GM19351 (cell line): Measurements from ENCODE around the gene DPH7.
"Not testable (repeated sequence)": the region's sequence is repeated elsewhere in the genome, so short reads cannot be mapped to it uniquely, and the experiment has no call there.

Source experiments
- ATAC-seq: cut with Tn5 transposase; IDR thresholded peaks from one replicate; pipeline ENCODE4 v1.9.1; 2021; ENCODE audit warnings: mild to moderate bottlenecking, moderate library complexity; ENCODE audit not compliant: unreplicated experiment

The DPH7 gene

DNA sequence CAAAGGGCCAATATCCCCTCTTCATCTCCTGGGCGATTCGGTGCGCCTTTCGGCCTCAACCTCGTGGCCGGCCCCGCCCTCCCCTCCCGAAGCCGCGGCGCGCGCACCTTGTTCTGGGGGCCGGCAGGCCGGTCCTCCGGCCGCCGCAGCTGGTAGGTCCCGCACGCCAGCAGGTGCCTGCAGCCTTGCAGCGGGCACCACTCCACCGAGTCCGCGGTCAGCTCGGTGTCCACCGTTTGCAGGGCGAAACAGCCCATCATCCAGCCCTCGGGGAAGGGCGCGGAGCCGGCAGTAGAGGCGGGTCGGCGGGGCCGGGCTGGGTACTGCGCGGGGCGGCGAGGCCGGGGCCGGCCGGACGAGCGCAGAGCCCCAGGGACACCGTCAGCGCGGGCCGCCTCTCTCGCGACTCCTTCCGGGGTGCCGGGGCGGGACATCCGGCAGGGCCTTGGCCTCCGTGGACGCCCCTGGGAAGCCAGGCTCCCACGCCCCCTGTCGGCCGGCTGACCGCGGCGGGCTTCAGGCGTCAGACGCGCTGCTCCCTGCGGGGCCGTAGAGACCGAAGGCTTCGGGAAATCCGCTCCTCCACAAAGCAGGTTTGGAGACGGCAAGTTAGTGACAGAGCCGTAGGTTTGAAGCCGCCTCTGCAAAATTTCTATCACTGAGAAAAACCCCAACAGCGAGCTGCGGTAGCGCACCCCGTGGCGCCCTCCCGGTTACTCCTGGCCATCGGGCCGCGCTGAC, at the start of gene DPH7:
Gene DPH7, minus strand, starts transcription at position 408 of the 741 bp plus-strand sequence. Its CDS starts 148 bp downstream, at position 260.
- peak; percentile 93 for ATAC-seq

DNA sequence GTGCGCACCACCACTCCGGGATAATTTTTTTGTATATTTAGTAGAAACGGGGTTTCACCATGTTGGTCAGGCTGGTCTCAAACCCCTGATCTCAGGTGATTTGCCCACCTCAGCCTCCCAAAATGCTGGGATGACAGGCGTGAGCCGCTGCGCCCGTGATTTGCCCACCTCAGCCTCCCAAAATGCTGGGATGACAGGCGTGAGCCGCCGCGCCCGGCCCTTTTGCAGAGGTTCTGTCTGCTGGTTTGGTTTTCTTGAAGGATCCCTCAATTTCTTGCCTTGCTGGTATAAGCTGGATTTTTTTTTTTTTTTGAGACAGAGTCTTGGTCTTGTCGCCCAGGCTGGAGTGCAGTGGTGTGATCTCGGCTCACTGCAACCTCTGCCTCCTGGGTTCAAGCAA, 48.7 kb upstream of the DPH7 start:
- ATAC-seq, result not testable (repeated sequence)

DNA sequence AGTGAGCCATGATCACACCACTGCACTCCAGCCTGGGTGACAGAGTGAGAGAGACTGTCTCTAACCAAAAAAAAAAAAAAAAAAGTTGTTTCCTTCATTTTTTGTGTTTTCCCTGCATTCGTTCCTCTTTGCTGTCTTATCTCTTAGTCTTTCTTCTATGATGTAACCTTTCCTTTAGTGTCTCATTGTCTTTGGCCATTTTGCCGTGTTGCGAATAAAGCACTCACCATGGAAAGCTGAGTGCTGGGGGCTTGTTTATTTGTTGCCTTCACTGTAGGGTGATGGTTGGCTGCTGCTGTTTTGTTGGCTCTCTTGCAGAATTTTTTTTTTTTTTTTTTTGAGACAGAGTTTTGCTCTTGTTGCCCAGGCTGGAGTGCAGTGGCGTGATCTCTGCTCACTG, 47.7 kb upstream of the DPH7 start:
- no peak for ATAC-seq

DNA sequence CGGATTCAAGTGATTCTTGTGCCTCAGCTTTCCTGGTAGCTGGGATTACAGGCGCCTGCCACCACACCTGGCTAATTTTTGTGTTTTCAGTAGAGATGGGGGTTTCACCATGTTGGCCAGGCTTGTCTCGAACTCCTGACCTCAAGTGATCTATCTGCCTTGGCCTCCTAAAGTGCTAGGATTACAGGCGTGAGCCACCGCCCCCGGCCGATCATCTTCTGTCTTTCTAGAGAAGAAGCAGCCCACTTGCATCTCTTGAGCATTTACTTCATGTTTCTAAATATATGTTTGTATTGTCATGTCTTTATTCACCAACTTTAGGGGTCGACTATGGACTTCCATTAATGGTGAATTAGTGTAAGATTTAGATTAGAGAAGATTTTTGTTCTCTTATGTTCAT, 43.5 kb upstream of the DPH7 start:
- ATAC-seq, result not testable (repeated sequence)

DNA sequence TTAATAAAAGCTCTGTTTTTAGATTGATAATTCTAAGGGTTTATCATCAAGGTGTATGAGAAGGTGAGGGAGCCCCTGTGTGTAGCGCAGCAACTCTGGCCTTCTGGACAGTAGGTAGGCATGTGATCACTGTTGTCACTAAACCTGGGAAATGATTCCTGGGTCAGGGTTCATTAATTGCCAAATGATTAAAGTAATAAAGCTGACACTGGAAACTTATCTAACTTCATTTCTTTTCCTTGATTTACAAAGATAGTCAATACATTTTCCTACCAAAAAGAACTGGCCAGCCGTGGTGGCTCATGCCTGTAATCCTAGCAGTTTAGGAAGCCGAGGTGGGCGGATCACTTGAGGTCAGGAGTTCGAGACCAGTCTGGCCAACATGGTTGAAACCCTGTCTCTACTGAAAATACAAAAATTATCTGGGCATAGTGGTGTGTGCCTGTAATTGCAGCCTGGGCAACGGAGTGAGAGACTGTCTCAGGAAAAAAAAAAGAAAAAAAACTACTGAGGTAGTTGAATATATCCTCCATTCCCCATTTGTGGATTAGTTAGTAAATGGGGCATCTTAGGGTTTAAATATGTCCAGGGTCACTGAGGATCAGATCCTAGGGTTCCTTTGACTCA, 42.5 kb upstream of the DPH7 start:
- ATAC-seq, result no peak

DNA sequence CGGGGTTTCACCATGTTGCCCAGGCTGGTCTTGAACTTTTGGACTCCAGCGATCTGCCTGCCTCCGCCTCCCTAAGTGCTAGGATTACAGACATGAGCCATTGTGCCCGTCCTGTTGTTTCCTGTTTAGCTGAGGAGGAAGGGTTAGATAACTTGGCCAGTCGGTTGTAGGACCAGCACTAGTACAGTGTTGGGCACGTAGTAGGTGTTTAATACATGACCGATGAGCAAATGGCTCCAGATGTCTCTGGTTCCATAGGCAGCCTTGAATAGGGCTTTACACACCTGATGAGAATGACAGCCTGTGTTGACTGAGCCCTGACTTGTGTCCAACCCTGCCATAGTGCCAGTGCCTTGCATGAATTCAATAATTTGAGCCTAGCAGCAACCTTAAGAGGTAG, 41.9 kb upstream of the DPH7 start:
- ATAC-seq, result no peak

DNA sequence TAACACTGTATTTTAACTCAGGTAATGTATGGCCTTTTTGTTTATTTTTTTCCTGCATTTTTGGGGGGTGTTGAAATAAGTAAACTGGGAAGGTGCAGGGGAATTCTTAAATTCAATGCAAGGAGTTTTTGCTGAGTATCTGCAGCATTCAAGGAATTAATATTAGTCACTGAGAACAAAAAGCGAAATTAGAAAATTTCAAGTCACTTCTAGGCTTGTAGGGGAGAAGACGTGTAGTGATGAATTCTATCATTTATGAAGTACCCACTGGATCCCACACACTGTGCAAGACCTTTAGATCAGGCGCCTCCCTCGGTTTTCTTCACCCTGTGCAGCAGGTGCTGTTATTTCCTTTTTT, 41.3 kb upstream of the DPH7 start:
- ATAC-seq, result no peak

DNA sequence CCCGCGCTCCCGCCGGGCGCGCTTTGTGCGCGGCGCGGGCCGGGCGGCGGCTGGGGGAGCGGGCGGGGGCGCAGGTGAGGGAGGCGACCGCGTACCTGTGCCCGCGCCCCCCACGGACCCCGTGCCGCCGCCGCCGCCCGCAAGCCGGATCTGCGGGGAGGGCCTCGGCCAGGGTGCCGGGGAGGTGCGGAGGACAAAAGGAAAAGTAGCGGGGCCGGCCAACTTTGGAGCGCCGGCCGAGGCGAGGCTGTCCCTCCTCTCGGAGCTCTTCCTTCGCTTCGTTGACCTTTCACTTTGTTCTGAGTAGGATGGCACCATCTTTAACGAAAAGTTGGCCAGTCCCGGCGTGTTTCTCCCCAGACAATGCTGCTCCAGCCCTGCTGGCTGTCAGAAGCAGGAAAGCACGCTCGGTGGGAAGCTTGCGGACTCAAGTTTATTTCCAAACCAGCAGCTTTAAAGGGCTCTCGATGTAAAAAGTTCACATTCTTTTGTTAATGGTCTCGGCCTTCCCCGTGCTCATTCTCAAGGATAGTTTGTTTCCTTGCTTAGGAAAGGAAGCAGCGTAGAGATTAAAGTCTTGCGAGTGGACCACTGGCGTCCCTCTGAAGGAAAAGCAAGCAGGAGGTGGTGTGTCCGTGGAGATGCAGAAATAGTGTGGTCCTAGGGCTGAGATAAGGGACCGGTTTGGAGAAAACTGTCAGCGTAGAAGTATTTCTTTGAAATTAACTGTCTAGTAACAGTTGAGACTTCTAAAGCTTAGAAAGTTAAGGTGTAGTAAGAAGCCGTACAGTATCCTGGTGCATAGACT, 40.7 kb upstream of the DPH7 start:
- peak; percentile 16 for ATAC-seq

DNA sequence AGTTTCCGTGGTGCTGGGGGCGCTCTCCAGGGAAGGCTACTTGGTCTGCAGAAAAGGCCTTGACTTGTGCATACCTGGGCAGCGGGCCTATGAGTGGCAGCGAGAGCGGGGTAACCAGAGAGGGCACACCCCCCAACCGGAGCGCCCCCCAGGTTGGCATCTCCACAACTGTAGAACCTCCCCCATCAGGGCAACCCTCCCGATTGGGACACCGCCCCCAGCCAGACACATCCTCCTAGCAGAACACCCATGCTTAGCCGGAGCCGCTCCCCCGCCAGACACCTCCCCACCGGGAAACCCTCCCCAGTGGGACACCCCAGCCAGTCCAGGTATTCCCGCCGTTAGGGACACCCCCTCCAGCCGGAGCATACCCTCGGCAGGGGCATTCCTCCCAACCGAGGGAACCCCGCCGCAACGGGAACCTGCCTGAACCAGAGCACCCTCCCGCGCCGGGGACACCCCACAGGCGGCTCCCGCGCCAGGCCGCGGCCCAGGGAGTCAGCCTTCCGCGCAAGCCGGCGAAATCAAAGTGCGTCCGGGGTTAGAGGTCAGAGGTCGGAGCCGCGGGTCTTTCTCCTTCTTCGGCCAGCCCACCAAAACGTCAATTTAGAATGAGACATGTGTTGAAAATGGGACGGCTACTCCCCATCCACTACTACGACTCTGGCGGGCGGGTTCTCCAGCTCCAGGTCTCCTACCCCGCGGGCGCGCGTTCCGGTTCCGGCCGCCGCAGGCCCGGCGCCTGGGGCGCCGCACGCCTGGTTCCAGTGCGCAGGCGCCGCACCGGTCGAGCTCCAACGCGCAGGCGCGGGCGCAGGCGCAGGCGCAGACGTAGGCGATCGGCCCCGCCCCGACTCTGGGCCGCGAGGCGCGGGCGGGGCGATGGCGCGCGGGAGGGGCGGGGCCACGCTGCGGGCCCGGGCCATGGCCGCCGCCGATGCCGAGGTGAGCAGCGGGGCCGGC, 39.7 kb upstream of the DPH7 start, which contains the start of gene EHMT1:
Gene EHMT1, plus strand, starts transcription at position 901 of the 963 bp plus-strand sequence. Its CDS starts 24 bp downstream, at position 925.
- peak; percentile 67 for ATAC-seq

DNA sequence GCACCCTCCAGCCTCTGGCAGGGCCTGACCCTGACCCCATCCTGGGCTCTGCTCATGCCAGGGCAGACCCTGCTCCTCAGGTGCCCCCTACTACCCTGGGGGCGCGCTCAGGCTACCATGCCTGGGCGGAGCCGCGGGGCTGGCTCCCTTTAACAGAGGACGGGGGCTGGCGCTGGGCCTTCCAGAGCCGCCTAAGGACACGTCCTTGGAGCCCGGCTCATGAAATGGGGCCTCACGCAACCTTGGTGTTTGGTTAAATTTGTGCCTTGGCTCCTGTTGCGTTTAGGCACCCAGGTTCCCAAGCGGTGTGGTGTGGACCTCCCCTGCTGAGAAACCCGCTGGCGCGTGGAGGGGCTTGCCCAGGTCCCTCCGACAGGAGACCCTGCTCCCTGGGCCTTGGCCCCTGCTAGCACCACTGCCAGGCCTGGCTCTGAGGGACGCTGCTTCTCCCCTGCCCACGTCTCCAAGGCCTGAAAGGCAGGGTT, 36.7 kb upstream of the DPH7 start:
- no peak for ATAC-seq

DNA sequence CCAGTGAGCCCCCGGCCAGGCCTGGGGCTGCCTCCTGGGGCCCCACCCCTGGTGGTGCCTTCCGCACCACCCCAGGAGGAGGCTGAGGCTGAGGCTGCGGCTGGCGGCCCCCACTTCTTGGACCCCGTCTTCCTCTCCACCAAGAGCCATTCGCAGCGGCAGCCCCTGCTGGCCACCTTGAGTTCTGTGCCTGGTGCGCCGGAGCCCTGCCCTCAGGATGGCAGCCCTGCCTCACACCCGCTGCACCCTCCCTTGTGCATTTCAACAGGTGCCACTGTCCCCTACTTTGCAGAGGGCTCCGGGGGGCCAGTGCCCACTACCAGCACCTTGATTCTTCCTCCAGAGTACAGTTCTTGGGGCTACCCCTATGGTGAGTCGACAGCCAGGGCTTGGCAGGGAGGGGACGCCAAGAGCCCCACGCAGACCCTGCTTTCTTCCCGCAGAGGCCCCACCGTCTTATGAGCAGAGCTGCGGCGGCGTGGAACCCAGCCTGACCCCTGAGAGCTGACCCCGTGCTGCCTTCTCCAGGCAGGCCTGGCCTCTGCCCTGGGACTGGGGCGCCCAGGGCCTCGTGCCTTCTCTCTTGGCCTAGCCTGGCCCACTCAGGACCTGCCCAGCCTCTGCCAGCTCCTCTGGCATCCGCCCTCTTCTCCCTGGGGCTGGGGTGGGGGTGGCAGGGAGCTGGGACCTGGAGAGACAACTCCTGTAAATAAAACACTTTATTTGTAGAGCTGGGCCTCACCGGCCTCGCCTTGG, 36.1 kb upstream of the DPH7 start:
- no peak for ATAC-seq

DNA sequence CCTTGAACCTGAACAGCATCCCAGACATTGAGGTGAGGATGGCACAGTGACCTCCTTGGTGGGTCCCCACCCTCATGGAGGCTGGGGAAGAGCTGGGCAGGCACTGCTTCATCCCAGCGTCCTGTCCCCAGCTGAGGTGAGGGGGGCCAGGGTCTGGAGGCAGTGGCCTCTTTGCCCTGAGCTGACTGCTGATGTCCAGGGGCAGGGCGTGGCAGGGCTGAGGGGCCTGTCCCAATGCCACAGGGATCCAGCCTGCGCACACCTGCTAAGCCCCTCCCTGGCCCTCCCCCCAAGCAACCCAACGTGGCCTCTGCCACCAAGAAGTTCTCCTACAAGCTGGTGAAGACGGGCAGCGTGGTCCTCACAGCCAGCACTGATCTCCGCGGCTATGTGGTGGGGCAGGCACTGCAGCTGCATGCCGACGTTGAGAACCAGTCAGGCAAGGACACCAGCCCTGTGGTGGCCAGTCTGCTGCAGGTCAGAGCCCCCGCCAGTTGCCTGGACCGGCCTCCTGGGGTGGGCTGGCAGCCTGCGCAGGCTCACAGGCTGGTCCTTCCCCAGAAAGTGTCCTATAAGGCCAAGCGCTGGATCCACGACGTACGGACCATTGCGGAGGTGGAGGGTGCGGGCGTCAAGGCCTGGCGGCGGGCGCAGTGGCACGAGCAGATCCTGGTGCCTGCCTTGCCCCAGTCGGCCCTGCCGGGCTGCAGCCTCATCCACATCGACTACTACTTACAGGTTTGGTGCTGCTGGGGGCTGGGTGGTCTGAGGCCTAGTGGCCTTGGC, 35.2 kb upstream of the DPH7 start:
- no peak for ATAC-seq

DNA sequence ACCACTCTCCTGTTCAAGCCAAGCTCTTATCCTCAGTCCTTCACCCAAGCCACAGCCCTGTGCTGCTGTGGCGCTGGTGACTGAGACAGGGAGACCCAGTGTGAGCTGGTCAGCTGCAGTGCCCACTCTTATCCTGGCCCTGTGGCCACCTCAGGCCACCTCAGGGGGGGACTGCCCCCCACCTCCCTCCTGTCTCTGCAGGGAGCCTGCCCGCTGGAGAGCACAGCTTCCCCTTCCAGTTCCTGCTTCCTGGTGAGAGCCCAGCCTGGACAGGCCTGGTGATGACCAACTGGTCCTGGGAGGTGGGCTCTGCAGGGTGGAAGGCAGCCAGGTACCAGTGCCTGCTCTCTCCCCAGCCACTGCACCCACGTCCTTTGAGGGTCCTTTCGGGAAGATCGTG, 34.5 kb upstream of the DPH7 start:
- ATAC-seq, result no peak

DNA sequence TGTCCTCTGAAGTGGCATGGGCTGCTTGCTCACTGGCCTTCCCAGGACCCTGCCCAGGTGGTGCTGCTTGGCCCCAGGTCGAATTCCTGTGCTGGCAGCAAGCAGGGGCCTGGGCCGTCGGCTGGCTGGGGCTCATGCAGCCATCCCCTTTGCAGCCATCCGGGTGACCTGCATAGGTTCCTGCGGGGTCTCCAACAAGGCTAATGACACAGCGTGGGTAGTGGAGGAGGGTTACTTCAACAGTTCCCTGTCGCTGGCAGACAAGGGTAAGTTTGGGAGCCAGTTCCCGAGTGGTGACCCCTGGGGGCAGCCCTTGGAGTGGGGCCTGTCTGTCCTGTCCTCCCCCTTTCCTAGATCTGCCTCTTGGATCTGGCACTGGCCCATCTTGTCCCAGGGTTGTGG, 34.0 kb upstream of the DPH7 start:
- no peak for ATAC-seq

DNA sequence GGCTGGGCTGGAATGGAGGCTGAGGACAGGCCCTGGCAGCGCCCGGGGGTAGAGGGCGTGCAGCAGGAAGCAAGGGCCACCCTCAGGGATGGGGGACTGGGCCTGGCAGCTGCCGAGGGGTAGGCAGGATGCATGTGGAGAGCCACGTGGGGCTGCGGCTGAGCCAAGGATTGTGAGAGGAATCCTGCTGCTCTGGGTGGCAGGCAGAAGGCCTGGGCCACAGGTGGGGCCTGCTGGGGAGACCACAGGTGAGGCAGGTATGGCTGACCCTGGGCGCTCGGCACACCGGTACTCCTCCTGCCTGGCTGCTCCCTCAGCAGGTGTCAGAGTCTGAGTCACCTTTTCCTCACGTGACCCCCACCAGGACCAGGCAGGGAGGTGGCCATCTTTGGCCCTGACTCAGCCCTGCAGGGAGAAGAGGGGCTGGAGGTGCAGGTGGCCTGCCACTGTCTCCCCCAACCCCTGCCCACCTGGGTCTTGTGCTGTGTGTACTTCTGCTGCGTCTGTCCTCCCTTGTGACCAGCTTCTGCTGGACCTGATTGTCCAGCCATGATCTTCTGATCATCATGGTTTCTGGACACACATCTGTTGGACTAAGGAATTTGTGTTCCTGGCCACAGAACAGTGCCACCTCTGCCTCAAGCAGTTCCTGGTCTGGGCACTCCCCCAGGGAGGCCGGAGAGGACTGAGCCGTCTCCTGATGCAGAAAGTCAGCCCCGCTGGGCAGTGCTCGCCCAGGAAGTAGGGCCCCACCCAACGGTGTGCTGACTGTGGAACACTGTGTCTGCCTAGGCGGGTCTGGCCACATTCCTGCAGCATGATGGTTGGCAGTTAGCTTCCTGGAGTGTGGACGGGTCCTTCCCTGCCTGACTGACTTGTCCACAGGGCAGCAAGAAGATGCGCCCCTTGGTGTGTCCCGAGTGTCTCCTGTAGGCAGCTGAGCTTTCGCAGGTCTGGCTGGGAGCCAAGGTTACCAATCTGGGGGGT, 33.2 kb upstream of the DPH7 start:
- ATAC-seq, result no peak

DNA sequence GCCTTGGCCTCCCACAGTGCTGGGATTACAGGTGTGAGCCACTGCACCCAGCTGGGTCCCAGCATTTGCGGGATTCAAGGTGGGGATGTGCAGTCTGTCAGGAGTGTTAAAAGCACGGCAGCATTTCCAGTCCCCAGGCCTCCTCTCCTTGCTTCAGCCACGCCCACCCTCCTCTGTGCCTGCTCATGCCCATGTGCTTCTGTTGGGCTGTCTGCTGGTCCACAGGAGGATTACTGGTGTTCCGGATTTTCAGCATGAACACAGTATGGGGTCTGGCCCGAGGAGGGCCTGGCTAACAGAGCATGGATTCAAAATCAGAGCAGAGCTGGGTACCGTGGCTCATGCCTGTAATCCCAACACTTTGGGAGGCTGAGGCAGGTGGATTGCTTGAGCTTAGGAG, 32.2 kb upstream of the DPH7 start:
- ATAC-seq, result no peak

DNA sequence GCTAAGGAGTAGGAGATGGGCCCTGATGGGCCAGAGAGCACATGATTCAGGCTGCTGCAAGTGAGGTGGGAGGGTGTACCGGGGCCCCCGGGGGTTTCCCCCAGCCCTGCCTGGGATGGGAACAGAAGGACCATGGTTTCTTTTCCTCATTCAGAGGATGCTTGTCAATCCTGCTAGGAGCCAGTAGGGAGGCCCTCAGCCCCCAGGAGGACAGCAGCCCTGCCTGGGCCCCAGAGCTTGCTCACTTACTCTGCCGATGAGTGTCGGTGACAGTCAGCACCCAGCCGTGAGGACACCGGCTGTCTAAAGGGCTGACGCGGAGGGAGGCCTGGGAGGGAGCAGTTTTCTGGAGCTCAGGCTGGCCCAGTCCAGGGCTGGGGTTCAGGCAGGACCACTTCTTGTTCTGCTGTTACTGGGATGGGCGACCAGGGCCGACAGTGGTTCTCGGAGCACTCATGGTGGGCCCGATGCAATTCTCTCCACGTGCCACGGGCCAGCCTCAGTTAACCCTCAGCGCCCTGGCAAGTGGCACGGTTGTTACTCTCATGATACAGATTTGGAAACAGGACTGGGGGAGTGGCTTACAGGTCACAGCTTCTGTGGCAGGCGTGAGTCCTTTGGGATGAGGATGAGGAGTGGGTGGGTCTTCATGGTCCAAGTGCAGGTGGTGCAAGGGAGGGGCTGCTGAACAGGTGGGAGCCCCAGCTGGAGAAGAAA, 28.6 kb upstream of the DPH7 start:
- no peak for ATAC-seq
